ENCODE results near the gene TENM4. TPM values are rescaled to one million over a fixed set of nuclear protein-coding genes. Genes with fewer than 3 reads are reported as not detected.

TENM4 gene
- total RNA-seq, 2 experiments from 2014 or later = not detected

- H3K9me3 ChIP-seq (ENCODE audit: low read length) = no peaks in the 10 kb centered on the region
- no TSS peak for BruUV-seq (replicated peaks)
- no peaks in the 10 kb centered on the region for H3K79me2 ChIP-seq (ENCODE audit: insufficient read depth, low read depth, low read length)
- intact Hi-C loops (cut with micrococcal nuclease; ENCODE audit: unreplicated experiment) = no loop called here
- H3K36me3 ChIP-seq (ENCODE audit: insufficient read depth, low read length) = no peaks in the 10 kb centered on the region
- no peaks in the 10 kb centered on the region for H3K9me2 ChIP-seq (ENCODE audit: insufficient read depth, low read length)
- H3K4me3 ChIP-seq (ENCODE audit: low read depth, low read length, poor library complexity, severe bottlenecking) = no peak overlapping the region
- no peak overlapping the region for H3K27ac ChIP-seq (ENCODE audit: low read depth, low read length, poor library complexity, severe bottlenecking)
- POLR2A ChIA-PET = no interaction called here
- TF ChIP-seq EZH2phosphoT487 (IDR thresholded peaks at IDR 0.05; ENCODE audit: borderline replicate concordance, low read depth, low read length) = no peak
- TF ChIP-seq CTCF (conservative IDR thresholded peaks at IDR 0.05; ENCODE audit: low read length) = no peak
- H3K4me2 ChIP-seq (ENCODE audit: low read length) = no peak overlapping the region
- no peaks in the 10 kb centered on the region for H4K20me1 ChIP-seq (ENCODE audit: insufficient read depth, low read length)
- CTCF ChIA-PET (ENCODE audit: unreplicated experiment) = no interaction called here
- no peak overlapping the region for H2AFZ ChIP-seq (ENCODE audit: low read length)
- H3K4me1 ChIP-seq (ENCODE audit: insufficient read depth, low read length, poor library complexity, severe bottlenecking) = no peaks in the 10 kb centered on the region
- no peak for DNase-seq (ENCODE audit: low spot score)
Measured at GRCh38 chr11:78855116-78855515, 585.7 kb downstream of the TENM4 start.

GRCh38 chr11:78853521-78853920, 587.3 kb downstream of the TENM4 start:
- H3K36me3 ChIP-seq (ENCODE audit: insufficient read depth, low read length) = no peaks in the 10 kb centered on the region
- H3K4me3 ChIP-seq (ENCODE audit: low read depth, low read length, poor library complexity, severe bottlenecking) = no peak overlapping the region
- H4K20me1 ChIP-seq (ENCODE audit: insufficient read depth, low read length) = no peaks in the 10 kb centered on the region
- intact Hi-C loops (cut with micrococcal nuclease; ENCODE audit: unreplicated experiment) = no loop called here
- no peaks in the 10 kb centered on the region for H3K4me1 ChIP-seq (ENCODE audit: insufficient read depth, low read length, poor library complexity, severe bottlenecking)
- ChIA-PET POLR2A (no interaction called here), CTCF (ENCODE audit: unreplicated experiment) (no interaction called here)
- H3K9me3 ChIP-seq (ENCODE audit: low read length) = no peaks in the 10 kb centered on the region
- no peaks in the 10 kb centered on the region for H3K79me2 ChIP-seq (ENCODE audit: insufficient read depth, low read depth, low read length)
- no peaks in the 10 kb centered on the region for H3K9me2 ChIP-seq (ENCODE audit: insufficient read depth, low read length)
- no peak for DNase-seq (ENCODE audit: low spot score)
- no TSS peak for BruUV-seq (replicated peaks)
- no peak overlapping the region for H2AFZ ChIP-seq (ENCODE audit: low read length)
- no peak for TF ChIP-seq CTCF (conservative IDR thresholded peaks at IDR 0.05; ENCODE audit: low read length)
- no peak for TF ChIP-seq EZH2phosphoT487 (IDR thresholded peaks at IDR 0.05; ENCODE audit: borderline replicate concordance, low read depth, low read length)
- no peak overlapping the region for H3K27ac ChIP-seq (ENCODE audit: low read depth, low read length, poor library complexity, severe bottlenecking)
- H3K4me2 ChIP-seq (ENCODE audit: low read length) = no peak overlapping the region

- TF ChIP-seq CTCF (conservative IDR thresholded peaks at IDR 0.05; ENCODE audit: low read length) (no peak), EZH2phosphoT487 (IDR thresholded peaks at IDR 0.05; ENCODE audit: borderline replicate concordance, low read depth, low read length) (no peak)
- no peak overlapping the region for H3K27ac ChIP-seq (ENCODE audit: low read depth, low read length, poor library complexity, severe bottlenecking)
- no TSS peak for BruUV-seq (replicated peaks)
- H4K20me1 ChIP-seq (ENCODE audit: insufficient read depth, low read length) = no peaks in the 10 kb centered on the region
- no peak overlapping the region for H3K4me2 ChIP-seq (ENCODE audit: low read length)
- ChIA-PET POLR2A (interaction anchor here (1.0 kb wide), 1 partner anchor 219 kb away, joined by 5 read pairs; no protein-coding TSS in a partner anchor), CTCF (ENCODE audit: unreplicated experiment) (no interaction called here)
- H3K9me2 ChIP-seq (ENCODE audit: insufficient read depth, low read length) = no peaks in the 10 kb centered on the region
- no peak for DNase-seq (ENCODE audit: low spot score)
- no peak overlapping the region for H2AFZ ChIP-seq (ENCODE audit: low read length)
- H3K9me3 ChIP-seq (ENCODE audit: low read length) = no peaks in the 10 kb centered on the region
- H3K4me3 ChIP-seq (ENCODE audit: low read depth, low read length, poor library complexity, severe bottlenecking) = no peak overlapping the region
- no peaks in the 10 kb centered on the region for H3K79me2 ChIP-seq (ENCODE audit: insufficient read depth, low read depth, low read length)
- H3K4me1 ChIP-seq (ENCODE audit: insufficient read depth, low read length, poor library complexity, severe bottlenecking) = no peaks in the 10 kb centered on the region
- H3K36me3 ChIP-seq (ENCODE audit: insufficient read depth, low read length) = no peaks in the 10 kb centered on the region
- intact Hi-C loops (cut with micrococcal nuclease; ENCODE audit: unreplicated experiment) = no loop called here
Measured at GRCh38 chr11:78851878-78852586, 588.8 kb downstream of the TENM4 start.
